H1 (cell line): Measurements from ENCODE around the gene OR52W1. TPM values are rescaled to one million over a fixed set of nuclear protein-coding genes. Genes with fewer than 3 reads are reported as not detected.

Source experiments
- ZNF274 ChIP-seq: IDR thresholded peaks from 2 replicates; pipeline ENCODE4 v1.7.0; 2012; ENCODE audit warnings: low read length, borderline replicate concordance; ENCODE audit errors: extremely low read depth
- polyA plus RNA-seq, 7 experiments: library from polyadenylated mRNA; depleted of rRNA in 3 of 7; stranded (reverse) in 5 of 7; unstranded in 2 of 7; fragments of >200 nt in 5 of 7; fragments of 200-250 nt in 2 of 7; gene quantifications; 1 replicate in 5 of 7; 2 replicates in 1 of 7; 4 replicates in 1 of 7; pipeline versions ENCODE4 v1.2.1 to v1.2.3, GENCODE V29; 2011 to 2013; ENCODE audit warnings: missing spikeins in 2 of 7, mixed read lengths in 2 of 7
- total RNA-seq: library from RNA; stranded (reverse); fragmentation: NEBNext Ultra II Directional; extraction: Animal tissue kit (Norgen Biotek cat#: 25700); gene quantifications from 2 replicates; pipeline ENCODE4 v1.2.1, GENCODE V29; 2021

The OR52W1 gene
- total and polyA plus RNA-seq, 2 of the 8 experiments (the other 6 are each of a cell fraction or from before 2014, with no cell fraction given) = not detected

DNA sequence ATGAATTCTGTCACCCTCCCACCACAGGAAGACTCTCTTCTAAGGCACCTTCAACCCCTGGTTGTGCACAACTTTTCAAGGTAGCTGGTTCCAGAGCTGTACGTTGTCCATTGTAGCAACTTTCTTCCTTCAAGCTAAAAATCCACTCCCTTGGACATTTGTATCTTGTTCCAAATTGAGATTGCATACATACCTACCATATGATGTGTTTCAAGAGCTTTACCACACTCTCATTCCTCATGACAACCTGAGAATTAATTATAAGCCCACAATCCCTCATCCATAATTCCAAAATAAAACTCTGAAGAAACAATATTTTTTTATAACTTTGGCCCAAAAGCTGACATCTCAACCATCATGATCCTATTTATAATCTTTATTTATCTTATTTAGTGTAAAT, 3.0 kb downstream of the OR52W1 start (continued):
- TF ChIP-seq ZNF274 = no peak
- TF ChIP-seq, all 59 proteins: peak for 0
